Lower lobe of right lung (tissue), 2 donors: ENCODE measurements around the gene LDLR. TPM values are rescaled to one million over a fixed set of nuclear protein-coding genes. Genes with fewer than 3 reads are reported as not detected.
A peak's percentile ranks its signal among the peaks of the same experiment; 100 is the strongest.

ENCODE experiments used
- ATAC-seq, 2 donors: fragments of 200-7000 bp; cut with Tn5 transposase; one replicate each; pipeline ENCODE4 v1.9.1; 2020 to 2022; ENCODE audit warnings: mild to moderate bottlenecking in 2 of 2, moderate library complexity in 2 of 2
- DNase-seq: peaks from one replicate; pipeline ENCODE4 v3.0.0-alpha.2; 2020
- H3K27ac ChIP-seq: fragments of 200-600 bp; one replicate; pipeline ENCODE4 v1.8.0; 2022
- H3K27me3 ChIP-seq: fragments of 200-600 bp; one replicate; pipeline ENCODE4 v1.8.0; 2022; ENCODE audit warnings: low read depth
- H3K36me3 ChIP-seq: fragments of 200-600 bp; one replicate; pipeline ENCODE4 v1.8.0; 2022; ENCODE audit warnings: mild to moderate bottlenecking
- H3K4me1 ChIP-seq: fragments of 200-600 bp; one replicate; pipeline ENCODE4 v1.8.0; 2022
- H3K4me3 ChIP-seq: fragments of 200-600 bp; one replicate; pipeline ENCODE4 v1.8.0; 2022; ENCODE audit warnings: mild to moderate bottlenecking
- H3K9me3 ChIP-seq: fragments of 200-600 bp; one replicate; pipeline ENCODE4 v1.8.0; 2022
- CTCF ChIP-seq: fragments of 200-600 bp; IDR thresholded peaks from one replicate; pipeline ENCODE4 v1.8.0; 2022; ENCODE audit warnings: antibody characterized with exemption, mild to moderate bottlenecking
- intact Hi-C: fragments of 100-400 bp; cut with DNase I; formaldehyde crosslinking; loops from one replicate; pipeline ENCODE4 v1.11.0; 2022
- total RNA-seq: library from RNA; stranded (reverse); fragmentation: NEBNext Ultra II Directional; extraction: Animal tissue kit (Norgen Biotek cat#: 25700); gene quantifications from one replicate; pipeline ENCODE4 v1.2.1, GENCODE V29; 2021
- donor health status: DM: no; HTN: yes; CAD: no; lungs with severe emphysema.

Gene LDLR
- total RNA-seq, 1 donor from 2014 or later: 147 TPM

GRCh38 chr19:11064831-11065303 is 24.4 kb upstream of the LDLR start:
- Histone ChIP-seq H3K36me3 (peaks cover 40% of the 10 kb centered on the region), H3K27ac (no peak overlapping the region), H3K27me3 (no peaks in the 10 kb centered on the region), H3K9me3 (no peaks in the 10 kb centered on the region), H3K4me1 (no peaks in the 10 kb centered on the region), H3K4me3 (no peak overlapping the region)
- ATAC-seq: no peak
- no peak for TF ChIP-seq CTCF
- DNase-seq: no peak
- intact Hi-C loops: no loop called here

GRCh38 chr19:11066326-11066725 is 22.9 kb upstream of the LDLR start:
- H3K36me3 ChIP-seq: peaks cover 27% of the 10 kb centered on the region
- DNase-seq (no peak), ATAC-seq (no peak)
- intact Hi-C loops: no loop called here
- H3K9me3 ChIP-seq: no peaks in the 10 kb centered on the region
- H3K4me3 ChIP-seq: no peak overlapping the region
- TF ChIP-seq CTCF: no peak
- H3K27ac ChIP-seq: no peak overlapping the region
- no peaks in the 10 kb centered on the region for H3K4me1 ChIP-seq
- no peaks in the 10 kb centered on the region for H3K27me3 ChIP-seq

GRCh38 chr19:11067356-11068113 is 21.7 kb upstream of the LDLR start:
- no peak for TF ChIP-seq CTCF
- DNase-seq (no peak), ATAC-seq (no peak)
- H3K27me3 ChIP-seq: no peaks in the 10 kb centered on the region
- H3K27ac ChIP-seq: no peak overlapping the region
- intact Hi-C loops: no loop called here
- no peaks in the 10 kb centered on the region for H3K4me1 ChIP-seq
- H3K4me3 ChIP-seq: no peak overlapping the region
- no peaks in the 10 kb centered on the region for H3K9me3 ChIP-seq
- peaks cover 16% of the 10 kb centered on the region for H3K36me3 ChIP-seq

- ATAC-seq (peak in 1 of 2 donors; percentile 6), DNase-seq (peak; percentile 50)
- Histone ChIP-seq H3K4me1 (peaks cover 5% of the 10 kb centered on the region), H3K27ac (no peak overlapping the region), H3K27me3 (no peaks in the 10 kb centered on the region), H3K36me3 (no peaks in the 10 kb centered on the region), H3K4me3 (no peak overlapping the region), H3K9me3 (no peaks in the 10 kb centered on the region)
- no peak for TF ChIP-seq CTCF
- intact Hi-C loops: no loop called here
Measured at GRCh38 chr19:11069561-11069960, 19.7 kb upstream of the LDLR start.

- Histone ChIP-seq H3K4me3 (no peak overlapping the region), H3K9me3 (no peaks in the 10 kb centered on the region), H3K27ac (no peak overlapping the region), H3K36me3 (no peaks in the 10 kb centered on the region), H3K4me1 (peaks cover 11% of the 10 kb centered on the region), H3K27me3 (no peaks in the 10 kb centered on the region)
- ATAC-seq: no peak
- intact Hi-C loops: no loop called here
- TF ChIP-seq CTCF: no peak
- no peak for DNase-seq
Measured at GRCh38 chr19:11070123-11070522, 19.1 kb upstream of the LDLR start.
